ENCODE results near the gene TPRX1.

DNA sequence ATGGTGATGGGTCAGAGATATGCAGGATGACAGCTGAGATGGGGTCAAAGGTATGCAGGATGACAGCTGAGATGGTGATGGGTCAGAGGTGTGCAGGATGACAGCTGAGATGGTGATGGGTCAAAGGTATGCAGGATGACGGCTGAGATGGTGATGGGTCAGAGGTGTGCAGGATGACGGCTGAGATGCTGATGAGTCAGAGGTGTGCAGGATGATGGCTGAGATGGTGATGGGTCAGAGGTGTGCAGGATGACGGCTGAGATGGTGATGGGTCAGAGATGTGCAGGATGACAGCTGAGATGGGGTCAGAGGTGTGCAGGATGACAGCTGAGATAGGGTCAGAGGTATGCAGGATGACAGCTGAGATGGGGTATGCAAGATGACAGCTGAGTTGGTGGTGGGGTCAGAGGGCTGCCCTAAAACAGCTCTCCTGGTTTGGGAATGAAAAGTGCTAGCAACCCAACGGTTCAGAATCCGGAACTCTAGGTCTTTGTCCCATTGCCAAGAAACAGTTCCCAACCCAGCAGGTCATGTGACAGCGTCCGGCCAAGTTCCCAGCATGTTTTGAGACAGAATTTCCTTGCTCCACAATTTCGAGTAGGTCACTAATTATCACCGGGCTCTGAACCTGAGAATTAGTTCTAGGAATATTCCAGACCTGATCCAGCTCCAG is 22.6 kb downstream of the TPRX1 start:
- TF ChIP-seq POLR2A (IDR thresholded peaks at IDR 0.05; ENCODE audit: low read depth, low read length) (no peak), MYC (IDR thresholded peaks at IDR 0.05; ENCODE audit: low read depth, low read length) (no peak), CTCF (IDR thresholded peaks at IDR 0.05; ENCODE audit: extremely low read depth in 1 of 2, insufficient read depth in 1 of 2, low read depth in 1 of 2, low read length in 2 of 2) (no peak), MAX (IDR thresholded peaks at IDR 0.05; ENCODE audit: insufficient read depth, insufficient read length) (no peak), FOS (IDR thresholded peaks at IDR 0.05; ENCODE audit: borderline replicate concordance, insufficient read depth, low read length) (no peak), EZH2 (IDR thresholded peaks at IDR 0.05; ENCODE audit: borderline replicate concordance, low read depth, low read length, severe bottlenecking) (no peak), JUN (IDR thresholded peaks at IDR 0.05; ENCODE audit: borderline replicate concordance, insufficient read depth, insufficient read length, low read depth) (no peak), POLR2AphosphoS5 (IDR thresholded peaks at IDR 0.05; ENCODE audit: insufficient read depth, low read depth, low read length) (no peak), GATA2 (IDR thresholded peaks at IDR 0.05; ENCODE audit: insufficient read depth, insufficient read length, low read depth, low read length) (no peak)

Measured in endothelial cell of umbilical vein (primary cell).